GM10266 (cell line): Measurements from ENCODE around the gene KCNJ2.

Experiments used
- DNase-seq: peaks from one replicate; pipeline ENCODE4 v3.0.0; 2012; ENCODE audit errors: extremely low spot score
- CTCF ChIP-seq: IDR thresholded peaks from 2 replicates; pipeline ENCODE4 v1.5.1; 2012; ENCODE audit warnings: mild to moderate bottlenecking, low read depth; ENCODE audit not compliant: control insufficient read depth, insufficient read depth; ENCODE audit errors: missing control alignments

Gene KCNJ2

GRCh38 chr17:70201872-70202419, 32.6 kb downstream of the KCNJ2 start:
- no peak for TF ChIP-seq CTCF

GRCh38 chr17:70202840-70203239, 33.5 kb downstream of the KCNJ2 start:
- TF ChIP-seq CTCF = no peak

More at GRCh38 chr17:70201872-70202419, 32.6 kb downstream of the KCNJ2 start:
- DNase-seq = no peak

GRCh38 chr17:70204431-70204830, 35.1 kb downstream of the KCNJ2 start:
- no peak for TF ChIP-seq CTCF
- DNase-seq = no peak

More at GRCh38 chr17:70202840-70203239, 33.5 kb downstream of the KCNJ2 start:
- no peak for DNase-seq

GRCh38 chr17:70205401-70205800, 36.1 kb downstream of the KCNJ2 start:
- DNase-seq = no peak
- TF ChIP-seq CTCF = no peak

GRCh38 chr17:70206361-70207010, 37.2 kb downstream of the KCNJ2 start:
- DNase-seq = no peak
- TF ChIP-seq CTCF = no peak

- no peak for DNase-seq
- TF ChIP-seq CTCF = no peak
Measured at GRCh38 chr17:70207184-70207583, 37.9 kb downstream of the KCNJ2 start.

- DNase-seq = no peak
- no peak for TF ChIP-seq CTCF
Measured at GRCh38 chr17:70208080-70208794, 38.9 kb downstream of the KCNJ2 start.
